Measurements from ENCODE around the gene NUP210L. TPM values are rescaled to one million over a fixed set of nuclear protein-coding genes. Genes with fewer than 3 reads are reported as not detected.
"Not testable (repeated sequence)": the region's sequence is repeated elsewhere in the genome, so short reads cannot be mapped to it uniquely, and the experiment has no call there.

Gene NUP210L
- total and polyA plus RNA-seq, 11 donors, result 0.04 to 0.31 (median 0.05) TPM; not detected in 8

GRCh38 chr1:154104433-154105082 lies 50.3 kb downstream of the NUP210L start:
- H3K4me3 ChIP-seq, result no peak overlapping the region
- no peaks in the 10 kb centered on the region for H3K27me3 ChIP-seq
- intact Hi-C loops (cut with DNase I), result no loop called here
- no peaks in the 10 kb centered on the region for H3K9me3 ChIP-seq
- H3K27ac ChIP-seq, result no peak overlapping the region
- ATAC-seq (no peak), DNase-seq (no peak)
- 73 to 95% (median 81%) methylated on average over 3 of the region's 3 CpGs for WGBS, 4 donors
- no peaks in the 10 kb centered on the region for H3K4me1 ChIP-seq
- H3K36me3 ChIP-seq, result no peaks in the 10 kb centered on the region
- TF ChIP-seq CTCF (IDR thresholded peaks at IDR 0.05) (no peak), POLR2A (IDR thresholded peaks at IDR 0.05) (no peak)

GRCh38 chr1:154100141-154100540 lies 54.7 kb downstream of the NUP210L start:
- H3K4me3 ChIP-seq; intact Hi-C loops (cut with DNase I); H3K27ac ChIP-seq; ATAC-seq; H3K27me3 ChIP-seq; DNase-seq; H3K4me1 ChIP-seq; H3K9me3 ChIP-seq; H3K36me3 ChIP-seq: not testable (repeated sequence)
- WGBS, 4 donors, result 88 to 92% (median 91%) methylated on average over 5 of the region's 5 CpGs

GRCh38 chr1:154097873-154098272 lies 57.0 kb downstream of the NUP210L start:
- H3K4me1 ChIP-seq, result no peaks in the 10 kb centered on the region
- ATAC-seq (no peak), DNase-seq (no peak)
- H3K27me3 ChIP-seq, result no peaks in the 10 kb centered on the region
- TF ChIP-seq CTCF (IDR thresholded peaks at IDR 0.05) (no peak), POLR2A (IDR thresholded peaks at IDR 0.05) (no peak)
- 68 to 88% (median 74%) methylated on average over 2 of the region's 2 CpGs for WGBS, 4 donors
- H3K27ac ChIP-seq, result no peak overlapping the region
- H3K9me3 ChIP-seq, result no peaks in the 10 kb centered on the region
- intact Hi-C loops (cut with DNase I), result no loop called here
- no peaks in the 10 kb centered on the region for H3K36me3 ChIP-seq
- no peak overlapping the region for H3K4me3 ChIP-seq

GRCh38 chr1:154095456-154096060 lies 59.3 kb downstream of the NUP210L start:
- no peak for TF ChIP-seq CTCF (IDR thresholded peaks at IDR 0.05)
- no peak for TF ChIP-seq POLR2A (IDR thresholded peaks at IDR 0.05)
- intact Hi-C loops (cut with DNase I), result no loop called here
- no peak overlapping the region for H3K27ac ChIP-seq
- no peaks in the 10 kb centered on the region for H3K9me3 ChIP-seq
- H3K4me1 ChIP-seq, result no peaks in the 10 kb centered on the region
- 48 to 85% (median 67%) methylated on average over 2 of the region's 2 CpGs for WGBS, 4 donors
- DNase-seq, result no peak
- ATAC-seq, result no peak
- H3K4me3 ChIP-seq, result no peak overlapping the region
- no peaks in the 10 kb centered on the region for H3K27me3 ChIP-seq
- H3K36me3 ChIP-seq, result no peaks in the 10 kb centered on the region

- TF ChIP-seq CTCF (IDR thresholded peaks at IDR 0.05) (no peak), POLR2A (IDR thresholded peaks at IDR 0.05) (no peak)
- ATAC-seq (no peak), DNase-seq (no peak)
- Histone ChIP-seq H3K4me1 (no peaks in the 10 kb centered on the region), H3K4me3 (no peak overlapping the region), H3K27ac (no peak overlapping the region), H3K36me3 (no peaks in the 10 kb centered on the region), H3K27me3 (no peaks in the 10 kb centered on the region), H3K9me3 (no peaks in the 10 kb centered on the region)
- intact Hi-C loops (cut with DNase I), result no loop called here
- WGBS, 4 donors, result 83 to 92% (median 87%) methylated on average over 4 of the region's 4 CpGs
These were observed 60.5 kb downstream of the NUP210L start for GRCh38 chr1:154094411-154094810.

Data from heart left ventricle (tissue), 16 donors.